ENCODE results near the gene CFAP206. TPM values are rescaled to one million over a fixed set of nuclear protein-coding genes. Genes with fewer than 3 reads are reported as not detected.

Gene CFAP206
- total RNA-seq, 1 experiment from 2014 or later = 0.54 TPM

DNA sequence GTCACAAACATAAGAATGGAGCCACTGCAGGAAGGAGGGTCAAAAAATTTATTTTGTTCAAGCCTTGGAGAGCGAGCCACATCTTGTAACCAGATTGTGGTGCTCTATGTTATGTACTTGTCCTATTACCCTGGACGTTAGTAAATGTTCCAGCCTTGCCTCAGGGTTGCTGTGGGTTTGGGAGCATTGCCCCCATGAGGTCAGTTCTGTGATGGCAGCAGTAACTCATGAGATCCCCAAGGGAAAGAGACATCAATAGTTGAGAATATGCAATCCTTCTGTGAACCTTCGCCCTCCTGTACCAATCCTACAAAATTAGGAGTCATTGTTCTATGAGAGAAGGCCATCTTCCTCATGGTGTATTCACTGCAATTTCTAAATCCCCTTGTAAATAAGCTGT is 16.4 kb upstream of the CFAP206 start:
- no peaks in the 10 kb centered on the region for H3K9me3 ChIP-seq (ENCODE audit: control insufficient read depth in 1 of 2, insufficient read depth in 1 of 2, low read depth in 1 of 2, low read length in 2 of 2)
- no peaks in the 10 kb centered on the region for H3K4me1 ChIP-seq (ENCODE audit: control insufficient read depth in 1 of 2, insufficient read depth in 2 of 2, low read length in 2 of 2)
- ChIA-PET POLR2A (no interaction called here), CTCF (no interaction called here), RAD21 (ENCODE audit: low non-redundant PET in 1 of 2, low total read pairs in 2 of 2, uncharacterized antibody in 2 of 2, unreplicated experiment in 2 of 2) (no interaction called here)
- ATAC-seq (peak; percentile 78), DNase-seq (ENCODE audit: low read depth, low spot score) (peak; percentile 19)
- H4K20me1 ChIP-seq (ENCODE audit: insufficient read depth) = no peaks in the 10 kb centered on the region
- H3K36me3 ChIP-seq (ENCODE audit: control insufficient read depth in 1 of 2, insufficient read depth in 2 of 2, low read length in 2 of 2) = no peaks in the 10 kb centered on the region
- H3K79me2 ChIP-seq (ENCODE audit: insufficient read depth, low read length) = no peaks in the 10 kb centered on the region
- H3K27me3 ChIP-seq (ENCODE audit: insufficient read depth, low read length) = no peaks in the 10 kb centered on the region
- intact Hi-C loops (cut with micrococcal nuclease) = loop anchor here (1.0 to 10.0 kb wide), 7 partner anchors 114 to 1476 kb away; no protein-coding TSS in a partner anchor
- no peak overlapping the region for H3K27ac ChIP-seq (ENCODE audit: low read depth, low read length)
- H3K9me2 ChIP-seq (ENCODE audit: insufficient read depth) = no peaks in the 10 kb centered on the region
- no peak overlapping the region for H2AFZ ChIP-seq (ENCODE audit: low read depth, low read length, poor library complexity, severe bottlenecking)
- H3K4me2 ChIP-seq (ENCODE audit: low read length) = no peak overlapping the region
- no TSS peak for BruUV-seq (replicated peaks)
- TF ChIP-seq EGR1 (IDR thresholded peaks at IDR 0.05; ENCODE audit: low read depth) = no peak
- no peak for TF ChIP-seq SP1 (IDR thresholded peaks at IDR 0.05; ENCODE audit: low read depth)
- peak; percentile 78 for TF ChIP-seq RAD21 (IDR thresholded peaks at IDR 0.05; ENCODE audit: low read depth)
- TF ChIP-seq ELF1 (IDR thresholded peaks at IDR 0.05; ENCODE audit: borderline replicate concordance, low read depth) = no peak
- TF ChIP-seq, protein P1, sequence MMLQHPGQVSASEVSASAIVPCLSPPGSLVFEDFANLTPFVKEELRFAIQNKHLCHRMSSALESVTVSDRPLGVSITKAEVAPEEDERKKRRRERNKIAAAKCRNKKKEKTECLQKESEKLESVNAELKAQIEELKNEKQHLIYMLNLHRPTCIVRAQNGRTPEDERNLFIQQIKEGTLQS (IDR thresholded peaks at IDR 0.05) = no peak
- TF ChIP-seq, protein P2, sequence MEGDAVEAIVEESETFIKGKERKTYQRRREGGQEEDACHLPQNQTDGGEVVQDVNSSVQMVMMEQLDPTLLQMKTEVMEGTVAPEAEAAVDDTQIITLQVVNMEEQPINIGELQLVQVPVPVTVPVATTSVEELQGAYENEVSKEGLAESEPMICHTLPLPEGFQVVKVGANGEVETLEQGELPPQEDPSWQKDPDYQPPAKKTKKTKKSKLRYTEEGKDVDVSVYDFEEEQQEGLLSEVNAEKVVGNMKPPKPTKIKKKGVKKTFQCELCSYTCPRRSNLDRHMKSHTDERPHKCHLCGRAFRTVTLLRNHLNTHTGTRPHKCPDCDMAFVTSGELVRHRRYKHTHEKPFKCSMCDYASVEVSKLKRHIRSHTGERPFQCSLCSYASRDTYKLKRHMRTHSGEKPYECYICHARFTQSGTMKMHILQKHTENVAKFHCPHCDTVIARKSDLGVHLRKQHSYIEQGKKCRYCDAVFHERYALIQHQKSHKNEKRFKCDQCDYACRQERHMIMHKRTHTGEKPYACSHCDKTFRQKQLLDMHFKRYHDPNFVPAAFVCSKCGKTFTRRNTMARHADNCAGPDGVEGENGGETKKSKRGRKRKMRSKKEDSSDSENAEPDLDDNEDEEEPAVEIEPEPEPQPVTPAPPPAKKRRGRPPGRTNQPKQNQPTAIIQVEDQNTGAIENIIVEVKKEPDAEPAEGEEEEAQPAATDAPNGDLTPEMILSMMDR (IDR thresholded peaks at IDR 0.05 in 2 of 3, conservative IDR thresholded peaks at IDR 0.05 in 1 of 3; ENCODE audit: borderline replicate concordance in 1 of 3, insufficient read depth in 1 of 3, low read depth in 2 of 3, low read length in 2 of 3) = peak; percentile 52 to 57 (median 54); a peak in 5 of 6 replicates
- TF ChIP-seq, protein P3, sequence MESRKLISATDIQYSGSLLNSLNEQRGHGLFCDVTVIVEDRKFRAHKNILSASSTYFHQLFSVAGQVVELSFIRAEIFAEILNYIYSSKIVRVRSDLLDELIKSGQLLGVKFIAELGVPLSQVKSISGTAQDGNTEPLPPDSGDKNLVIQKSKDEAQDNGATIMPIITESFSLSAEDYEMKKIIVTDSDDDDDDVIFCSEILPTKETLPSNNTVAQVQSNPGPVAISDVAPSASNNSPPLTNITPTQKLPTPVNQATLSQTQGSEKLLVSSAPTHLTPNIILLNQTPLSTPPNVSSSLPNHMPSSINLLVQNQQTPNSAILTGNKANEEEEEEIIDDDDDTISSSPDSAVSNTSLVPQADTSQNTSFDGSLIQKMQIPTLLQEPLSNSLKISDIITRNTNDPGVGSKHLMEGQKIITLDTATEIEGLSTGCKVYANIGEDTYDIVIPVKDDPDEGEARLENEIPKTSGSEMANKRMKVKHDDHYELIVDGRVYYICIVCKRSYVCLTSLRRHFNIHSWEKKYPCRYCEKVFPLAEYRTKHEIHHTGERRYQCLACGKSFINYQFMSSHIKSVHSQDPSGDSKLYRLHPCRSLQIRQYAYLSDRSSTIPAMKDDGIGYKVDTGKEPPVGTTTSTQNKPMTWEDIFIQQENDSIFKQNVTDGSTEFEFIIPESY (IDR thresholded peaks at IDR 0.05; ENCODE audit: extremely low read depth, insufficient replicate concordance, low read length) = no peak
- H3K4me3 ChIP-seq (replicated peaks in 1 of 2; ENCODE audit: low read depth in 1 of 2, low read length in 2 of 2) = no peak overlapping the region
- no peak overlapping the region for H3K9ac ChIP-seq (ENCODE audit: low read length)

Data from HCT116 (cell line).